VCaP (cell line): ENCODE data around the gene SLC17A5.

Source experiments
- H3K27ac ChIP-seq: fragments of 450-650 bp; 2 replicates; pipeline ENCODE4 v1.5.1; 2017
- TF ChIP-seq, protein P1 (sequence below): fragments of 450-650 bp; conservative IDR thresholded peaks from 2 replicates; pipeline ENCODE4 v1.5.1; 2017; ENCODE audit warnings: mild to moderate bottlenecking, moderate library complexity

SLC17A5 gene

DNA sequence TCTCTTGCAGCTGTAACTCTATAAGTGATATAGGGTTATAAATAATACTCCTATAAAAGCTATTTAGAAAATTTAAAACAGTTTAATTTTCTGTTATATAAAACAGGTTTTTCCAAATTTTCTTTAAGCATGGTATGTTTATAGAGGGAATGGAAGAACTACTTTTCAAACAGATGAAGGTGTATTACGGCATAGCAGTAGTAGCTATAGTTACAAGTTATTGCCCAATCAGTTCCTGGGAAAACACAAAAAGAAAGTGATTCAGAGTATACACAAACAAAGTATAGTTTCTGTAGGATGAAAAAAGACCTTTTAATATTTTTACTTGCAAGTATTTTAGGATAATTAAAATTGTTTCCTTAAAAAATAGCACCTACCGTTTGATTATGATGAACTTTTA, 9.8 kb downstream of the SLC17A5 start:
- TF ChIP-seq, protein P1, sequence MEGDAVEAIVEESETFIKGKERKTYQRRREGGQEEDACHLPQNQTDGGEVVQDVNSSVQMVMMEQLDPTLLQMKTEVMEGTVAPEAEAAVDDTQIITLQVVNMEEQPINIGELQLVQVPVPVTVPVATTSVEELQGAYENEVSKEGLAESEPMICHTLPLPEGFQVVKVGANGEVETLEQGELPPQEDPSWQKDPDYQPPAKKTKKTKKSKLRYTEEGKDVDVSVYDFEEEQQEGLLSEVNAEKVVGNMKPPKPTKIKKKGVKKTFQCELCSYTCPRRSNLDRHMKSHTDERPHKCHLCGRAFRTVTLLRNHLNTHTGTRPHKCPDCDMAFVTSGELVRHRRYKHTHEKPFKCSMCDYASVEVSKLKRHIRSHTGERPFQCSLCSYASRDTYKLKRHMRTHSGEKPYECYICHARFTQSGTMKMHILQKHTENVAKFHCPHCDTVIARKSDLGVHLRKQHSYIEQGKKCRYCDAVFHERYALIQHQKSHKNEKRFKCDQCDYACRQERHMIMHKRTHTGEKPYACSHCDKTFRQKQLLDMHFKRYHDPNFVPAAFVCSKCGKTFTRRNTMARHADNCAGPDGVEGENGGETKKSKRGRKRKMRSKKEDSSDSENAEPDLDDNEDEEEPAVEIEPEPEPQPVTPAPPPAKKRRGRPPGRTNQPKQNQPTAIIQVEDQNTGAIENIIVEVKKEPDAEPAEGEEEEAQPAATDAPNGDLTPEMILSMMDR, result no peak
- H3K27ac ChIP-seq, result no peak overlapping the region

DNA sequence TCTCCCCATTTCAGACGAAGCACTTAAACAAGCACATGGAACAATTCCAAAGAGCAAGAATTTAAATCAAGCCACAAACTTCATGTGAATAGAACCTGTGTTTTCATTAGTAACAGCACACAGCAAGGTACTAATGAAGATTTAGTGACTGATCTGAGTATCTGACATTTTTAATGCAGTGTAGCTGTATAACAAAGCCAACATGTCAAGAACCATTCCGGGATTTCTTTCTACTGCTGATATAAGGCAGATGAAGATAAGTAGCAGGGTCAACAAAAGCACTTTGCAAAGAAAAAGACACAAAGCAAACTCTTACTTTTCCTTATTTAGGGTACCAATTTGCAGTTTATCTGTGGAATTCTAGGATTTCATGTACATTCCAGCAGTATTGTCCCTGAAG, 11.3 kb downstream of the SLC17A5 start:
- TF ChIP-seq, protein P1, result no peak
- H3K27ac ChIP-seq, result no peak overlapping the region

DNA sequence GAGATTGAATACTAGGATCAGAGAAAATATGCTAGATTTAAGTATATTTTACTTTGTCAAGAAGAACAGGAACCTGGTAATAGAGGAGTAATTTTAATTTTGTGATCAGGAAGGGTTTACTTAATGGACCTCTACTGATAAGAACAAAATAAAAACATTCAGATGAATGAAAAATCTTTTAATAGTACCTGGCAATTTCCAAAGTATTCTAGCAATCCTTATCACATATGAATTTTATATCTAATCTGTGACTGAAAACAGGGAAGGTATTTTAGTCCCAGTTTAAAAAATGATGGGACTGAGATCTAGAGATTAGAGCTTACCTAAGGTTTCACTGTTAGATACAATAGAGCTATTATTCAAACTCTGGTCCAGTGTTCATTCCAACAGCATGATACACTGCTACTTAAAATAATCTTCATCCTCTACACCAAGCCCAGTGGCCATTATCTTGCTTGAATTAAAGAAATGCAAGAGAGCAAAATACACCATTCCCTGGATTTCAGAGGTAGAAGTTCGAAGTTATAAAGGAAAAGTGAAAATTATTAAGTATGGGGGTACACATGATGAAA, 13.5 kb downstream of the SLC17A5 start:
- no peak overlapping the region for H3K27ac ChIP-seq
- TF ChIP-seq, protein P1, result no peak

DNA sequence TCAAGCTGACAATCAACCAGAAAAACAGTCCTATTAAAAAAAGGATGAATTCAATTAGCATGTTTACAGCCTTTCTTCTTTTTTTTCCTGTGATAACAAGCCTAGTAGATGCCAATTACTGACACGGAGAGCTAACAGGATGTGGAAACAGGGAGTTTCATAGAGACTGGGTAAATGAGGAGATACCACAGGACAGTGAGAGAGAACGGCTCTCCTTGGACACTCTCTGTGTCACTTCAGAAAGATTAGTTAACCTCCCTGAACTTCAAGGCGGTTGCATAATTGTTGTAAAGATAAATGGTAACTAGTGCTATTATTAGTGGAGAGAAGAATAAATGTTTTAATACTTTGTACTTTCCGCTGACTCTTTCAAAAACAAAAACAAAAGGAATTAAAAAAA, 14.8 kb downstream of the SLC17A5 start:
- TF ChIP-seq, protein P1, result no peak
- no peak overlapping the region for H3K27ac ChIP-seq

DNA sequence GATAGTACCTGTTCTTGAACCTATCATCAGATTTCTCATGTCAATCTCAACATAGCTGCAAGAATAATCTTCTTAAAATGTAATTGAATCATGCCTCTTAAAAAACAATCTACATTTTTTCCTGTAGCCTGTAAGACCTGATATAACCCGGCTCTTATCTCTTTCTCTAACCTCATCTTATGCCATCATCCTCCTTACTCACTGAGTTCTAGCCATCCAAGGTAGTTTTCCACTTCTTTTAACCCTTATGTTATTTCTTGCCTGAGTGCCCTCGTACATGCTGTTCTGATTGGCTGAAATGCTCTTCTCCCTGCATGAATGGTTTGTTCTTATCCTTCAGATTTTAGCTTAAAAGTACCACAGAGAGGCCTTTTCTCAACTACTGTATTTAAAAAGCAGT, 16.4 kb downstream of the SLC17A5 start:
- TF ChIP-seq, protein P1, result no peak
- H3K27ac ChIP-seq, result peak overlapping the region; percentile 90

DNA sequence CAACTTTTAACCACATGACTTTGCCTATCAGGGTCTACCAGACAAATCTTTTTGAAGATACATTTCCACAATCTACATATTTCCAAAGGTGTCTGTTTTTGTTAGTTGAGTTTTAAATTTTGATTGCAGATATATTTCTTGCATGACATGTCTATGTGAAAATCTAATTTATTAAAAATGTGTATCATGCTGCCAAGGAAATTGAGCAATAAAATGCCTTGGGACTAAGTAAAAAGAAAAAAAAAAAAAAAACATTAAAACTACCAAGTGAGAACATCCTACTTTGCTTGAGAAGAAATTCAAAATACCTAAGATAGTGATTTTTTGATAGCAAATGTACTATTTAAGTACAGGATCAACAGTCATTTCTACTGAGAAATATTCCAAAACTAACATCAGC, 17.7 kb downstream of the SLC17A5 start:
- TF ChIP-seq, protein P1, result no peak
- peak overlapping the region; percentile 90 for H3K27ac ChIP-seq

DNA sequence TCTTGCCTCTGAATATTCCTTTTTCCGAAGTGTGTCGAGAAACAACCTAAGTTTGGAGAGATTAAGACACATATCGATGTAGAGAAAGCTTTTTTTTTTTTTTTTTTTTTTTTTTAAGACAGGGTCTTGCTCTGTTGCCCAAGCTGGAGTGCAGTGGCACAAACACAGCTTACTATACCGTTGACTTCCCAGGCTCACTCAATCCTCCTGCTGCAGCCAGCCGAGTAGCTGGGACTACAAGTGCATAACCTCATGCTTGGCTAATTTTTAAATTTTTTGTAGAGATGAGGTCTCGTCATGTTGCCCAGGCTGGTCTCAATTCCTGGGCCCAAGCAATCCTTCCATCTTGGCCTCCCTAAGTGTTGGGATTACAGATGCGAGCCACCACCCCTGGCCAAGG, 21.4 kb downstream of the SLC17A5 start:
- TF ChIP-seq, protein P1, result no peak
- H3K27ac ChIP-seq, result no peak overlapping the region
